ENCODE data around the gene ATG9A.

GRCh38 chr2:219207884-219208740 is 21.3 kb downstream of the ATG9A start:
- TF ChIP-seq CTCF (IDR thresholded peaks at IDR 0.05) (no peak), POLR2A (IDR thresholded peaks at IDR 0.05) (no peak)
